Liver (tissue), 9 donors: Measurements from ENCODE around the gene COMMD3. TPM values are rescaled to one million over a fixed set of nuclear protein-coding genes. Genes with fewer than 3 reads are reported as not detected.

Experiments used
- DNase-seq: peaks from one replicate; pipeline ENCODE4 v3.0.0-alpha.2; 2017; ENCODE audit warnings: low spot score
- H3K27ac ChIP-seq, 2 donors: one replicate each; pipeline ENCODE4 v1.7.0; 2013; ENCODE audit warnings: inconsistent platforms in 2 of 2, low read length in 2 of 2, control low read depth in 1 of 2, low read depth in 1 of 2, mild to moderate bottlenecking in 1 of 2
- H3K27me3 ChIP-seq, 4 donors: one replicate each; pipeline versions ENCODE4 v1.6.1 to v1.7.0; 2013; ENCODE audit warnings: low read length in 3 of 4, inconsistent platforms in 1 of 4, mild to moderate bottlenecking in 1 of 4, moderate library complexity in 1 of 4; ENCODE audit not compliant: control insufficient read depth in 4 of 4, insufficient read depth in 4 of 4
- H3K36me3 ChIP-seq, 4 donors: one replicate each; pipeline versions ENCODE4 v1.6.1 to v1.7.0; 2013; ENCODE audit warnings: low read length in 3 of 4, mild to moderate bottlenecking in 3 of 4, low read depth in 1 of 4, moderate library complexity in 1 of 4; ENCODE audit not compliant: control insufficient read depth in 4 of 4, insufficient read depth in 3 of 4
- H3K4me1 ChIP-seq, 4 donors: one replicate each; pipeline versions ENCODE4 v1.6.1 to v1.7.0; 2013; ENCODE audit warnings: low read length in 3 of 4, mild to moderate bottlenecking in 3 of 4, moderate library complexity in 1 of 4; ENCODE audit not compliant: control insufficient read depth in 4 of 4, insufficient read depth in 4 of 4
- H3K4me3 ChIP-seq, 3 donors: one replicate each; pipeline versions ENCODE4 v1.6.1 to v1.7.0; 2013; ENCODE audit warnings: low read length in 3 of 3, control low read depth in 1 of 3, low read depth in 1 of 3, mild to moderate bottlenecking in 1 of 3
- H3K9ac ChIP-seq, 2 donors: one replicate each; pipeline ENCODE4 v1.7.0; 2013; ENCODE audit warnings: low read length in 2 of 2, mild to moderate bottlenecking in 2 of 2, moderate library complexity in 2 of 2, control low read depth in 1 of 2, low read depth in 1 of 2
- H3K9me3 ChIP-seq, 4 donors: one replicate each; pipeline versions ENCODE4 v1.6.1 to v1.7.0; 2013; ENCODE audit warnings: low read length in 3 of 4; ENCODE audit not compliant: control insufficient read depth in 4 of 4
- EGR1 ChIP-seq, 2 donors: IDR thresholded peaks; 2 replicates each; pipeline ENCODE4 v1.6.1; 2016 to 2018; ENCODE audit warnings: antibody characterized with exemption in 2 of 2, low read depth in 2 of 2
- FOXA1 ChIP-seq: IDR thresholded peaks from 2 replicates; pipeline ENCODE4 v1.6.1; 2016; ENCODE audit warnings: antibody characterized with exemption
- FOXA2 ChIP-seq: IDR thresholded peaks from 2 replicates; pipeline ENCODE4 v1.6.1; 2016; ENCODE audit warnings: antibody characterized with exemption
- GABPA ChIP-seq, 2 donors: IDR thresholded peaks in 1 of 2; conservative IDR thresholded peaks in 1 of 2; 2 replicates each; pipeline ENCODE4 v1.6.1; 2016; ENCODE audit warnings: antibody characterized with exemption in 2 of 2, mild to moderate bottlenecking in 1 of 2, moderate library complexity in 1 of 2
- HNF4A ChIP-seq, 2 donors: conservative IDR thresholded peaks; 2 replicates each; pipeline ENCODE4 v1.6.1; 2016; ENCODE audit warnings: antibody characterized with exemption in 2 of 2, mild to moderate bottlenecking in 2 of 2
- HNF4G ChIP-seq: IDR thresholded peaks from 2 replicates; pipeline ENCODE4 v1.6.1; 2016; ENCODE audit warnings: antibody characterized with exemption
- JUND ChIP-seq, 2 donors: IDR thresholded peaks; 2 replicates each; pipeline ENCODE4 v1.6.1; 2016; ENCODE audit warnings: antibody characterized with exemption in 2 of 2
- NR2F2 ChIP-seq: IDR thresholded peaks from 2 replicates; pipeline ENCODE4 v1.6.1; 2016; ENCODE audit warnings: antibody characterized with exemption
- RAD21 ChIP-seq, 2 donors: IDR thresholded peaks; 2 replicates each; pipeline ENCODE4 v1.6.1; 2016; ENCODE audit warnings: antibody characterized with exemption in 2 of 2, mild to moderate bottlenecking in 2 of 2
- RXRA ChIP-seq, 2 donors: IDR thresholded peaks; 2 replicates each; pipeline ENCODE4 v1.6.1; 2017 to 2018; ENCODE audit warnings: antibody characterized with exemption in 2 of 2, mild to moderate bottlenecking in 1 of 2
- SP1 ChIP-seq: IDR thresholded peaks from 2 replicates; pipeline ENCODE4 v1.6.1; 2018; ENCODE audit warnings: antibody characterized with exemption, mild to moderate bottlenecking
- TAF1 ChIP-seq: conservative IDR thresholded peaks from 2 replicates; pipeline ENCODE4 v1.6.1; 2016; ENCODE audit warnings: antibody characterized with exemption, mild to moderate bottlenecking
- YY1 ChIP-seq: IDR thresholded peaks from 2 replicates; pipeline ENCODE4 v1.6.1; 2016; ENCODE audit warnings: antibody characterized with exemption, mild to moderate bottlenecking
- WGBS: extraction: QIAGEN DNeasy Blood & Tissue Kit; methylation state at CpG from one replicate; pipeline ENCODE4 v1.1.7; 2013; 5-methylcytosine and 5-hydroxymethylcytosine counted together
- polyA plus RNA-seq, 2 donors: library from polyadenylated mRNA; stranded (reverse) in 1 of 2; unstranded in 1 of 2; fragments of 200-250 nt in 1 of 2; fragments of >200 nt in 1 of 2; fragmentation: Nextera tagmentation in 1 of 2; extraction: Ambion mirVana in 1 of 2; gene quantifications; one replicate each; pipeline versions ENCODE4 v1.2.1 to v1.2.3, GENCODE V29; 2013 to 2015
- total RNA-seq, 2 donors: library from RNA; depleted of rRNA; stranded (reverse); fragments of >200 nt; gene quantifications; one replicate each; pipeline ENCODE4 v1.2.3, GENCODE V29; 2014
- TF ChIP-seq, protein P1 (sequence below): IDR thresholded peaks from 2 replicates; pipeline ENCODE4 v1.6.1; 2016; ENCODE audit warnings: antibody characterized with exemption
- TF ChIP-seq, protein P2 (sequence below): IDR thresholded peaks from 2 replicates; pipeline ENCODE4 v1.6.1; 2016; ENCODE audit warnings: antibody characterized with exemption, mild to moderate bottlenecking
- TF ChIP-seq, protein P3 (sequence below): IDR thresholded peaks from 2 replicates; pipeline ENCODE4 v1.6.1; 2016; ENCODE audit warnings: antibody characterized with exemption
- TF ChIP-seq, protein P4 (sequence below): IDR thresholded peaks from 2 replicates; pipeline ENCODE4 v1.6.1; 2016; ENCODE audit warnings: antibody characterized with exemption
- TF ChIP-seq, protein P5 (sequence below): fragments of 150-350 bp; IDR thresholded peaks from 2 replicates; pipeline ENCODE4 v1.5.1; 2017; ENCODE audit warnings: improper control_type of control experiment, low read depth, low read length; ENCODE audit not compliant: missing input control
- donor health status: healthy.
- donor health status: healthy.
- donor health status: healthy.
- donor health status: healthy.
- donor health status: healthy.

Gene COMMD3
- total and polyA plus RNA-seq, 4 donors = 18.3 to 62.0 (median 25.8) TPM

DNA sequence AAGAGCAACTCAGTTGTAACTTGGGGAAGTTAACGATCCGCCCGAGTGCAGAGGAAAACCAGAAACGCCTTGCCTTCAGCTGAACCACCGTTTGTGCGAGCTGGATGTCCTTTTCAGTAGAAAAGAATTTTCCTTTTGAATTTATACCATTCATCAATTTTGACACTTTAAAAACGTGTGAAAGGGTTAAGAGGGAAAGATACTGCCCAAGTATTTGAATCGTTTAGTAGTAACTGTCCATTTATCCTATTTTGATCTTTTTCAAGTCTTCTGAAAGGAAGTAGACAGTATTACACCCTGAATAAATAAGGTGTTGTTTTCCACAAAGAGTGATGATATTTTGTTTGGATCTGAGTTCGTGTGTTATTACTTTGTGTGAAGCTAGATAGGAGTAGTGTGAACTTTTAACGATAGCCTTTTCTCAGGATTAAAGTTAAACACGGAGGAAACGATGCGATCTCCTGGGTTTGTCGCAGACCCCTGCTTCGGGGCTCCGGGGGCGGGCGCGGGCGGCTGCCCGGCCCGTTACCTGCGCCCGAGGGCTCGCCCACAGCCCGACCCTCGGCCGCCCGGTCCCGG, 3.9 kb downstream of the COMMD3 start:
- no peak for DNase-seq
- TF ChIP-seq, protein P1, sequence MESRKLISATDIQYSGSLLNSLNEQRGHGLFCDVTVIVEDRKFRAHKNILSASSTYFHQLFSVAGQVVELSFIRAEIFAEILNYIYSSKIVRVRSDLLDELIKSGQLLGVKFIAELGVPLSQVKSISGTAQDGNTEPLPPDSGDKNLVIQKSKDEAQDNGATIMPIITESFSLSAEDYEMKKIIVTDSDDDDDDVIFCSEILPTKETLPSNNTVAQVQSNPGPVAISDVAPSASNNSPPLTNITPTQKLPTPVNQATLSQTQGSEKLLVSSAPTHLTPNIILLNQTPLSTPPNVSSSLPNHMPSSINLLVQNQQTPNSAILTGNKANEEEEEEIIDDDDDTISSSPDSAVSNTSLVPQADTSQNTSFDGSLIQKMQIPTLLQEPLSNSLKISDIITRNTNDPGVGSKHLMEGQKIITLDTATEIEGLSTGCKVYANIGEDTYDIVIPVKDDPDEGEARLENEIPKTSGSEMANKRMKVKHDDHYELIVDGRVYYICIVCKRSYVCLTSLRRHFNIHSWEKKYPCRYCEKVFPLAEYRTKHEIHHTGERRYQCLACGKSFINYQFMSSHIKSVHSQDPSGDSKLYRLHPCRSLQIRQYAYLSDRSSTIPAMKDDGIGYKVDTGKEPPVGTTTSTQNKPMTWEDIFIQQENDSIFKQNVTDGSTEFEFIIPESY = no peak
- TF ChIP-seq, protein P2, sequence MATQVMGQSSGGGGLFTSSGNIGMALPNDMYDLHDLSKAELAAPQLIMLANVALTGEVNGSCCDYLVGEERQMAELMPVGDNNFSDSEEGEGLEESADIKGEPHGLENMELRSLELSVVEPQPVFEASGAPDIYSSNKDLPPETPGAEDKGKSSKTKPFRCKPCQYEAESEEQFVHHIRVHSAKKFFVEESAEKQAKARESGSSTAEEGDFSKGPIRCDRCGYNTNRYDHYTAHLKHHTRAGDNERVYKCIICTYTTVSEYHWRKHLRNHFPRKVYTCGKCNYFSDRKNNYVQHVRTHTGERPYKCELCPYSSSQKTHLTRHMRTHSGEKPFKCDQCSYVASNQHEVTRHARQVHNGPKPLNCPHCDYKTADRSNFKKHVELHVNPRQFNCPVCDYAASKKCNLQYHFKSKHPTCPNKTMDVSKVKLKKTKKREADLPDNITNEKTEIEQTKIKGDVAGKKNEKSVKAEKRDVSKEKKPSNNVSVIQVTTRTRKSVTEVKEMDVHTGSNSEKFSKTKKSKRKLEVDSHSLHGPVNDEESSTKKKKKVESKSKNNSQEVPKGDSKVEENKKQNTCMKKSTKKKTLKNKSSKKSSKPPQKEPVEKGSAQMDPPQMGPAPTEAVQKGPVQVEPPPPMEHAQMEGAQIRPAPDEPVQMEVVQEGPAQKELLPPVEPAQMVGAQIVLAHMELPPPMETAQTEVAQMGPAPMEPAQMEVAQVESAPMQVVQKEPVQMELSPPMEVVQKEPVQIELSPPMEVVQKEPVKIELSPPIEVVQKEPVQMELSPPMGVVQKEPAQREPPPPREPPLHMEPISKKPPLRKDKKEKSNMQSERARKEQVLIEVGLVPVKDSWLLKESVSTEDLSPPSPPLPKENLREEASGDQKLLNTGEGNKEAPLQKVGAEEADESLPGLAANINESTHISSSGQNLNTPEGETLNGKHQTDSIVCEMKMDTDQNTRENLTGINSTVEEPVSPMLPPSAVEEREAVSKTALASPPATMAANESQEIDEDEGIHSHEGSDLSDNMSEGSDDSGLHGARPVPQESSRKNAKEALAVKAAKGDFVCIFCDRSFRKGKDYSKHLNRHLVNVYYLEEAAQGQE = no peak
- TF ChIP-seq RAD21 (IDR thresholded peaks at IDR 0.05) (no peak), FOXA2 (no peak), EGR1 (IDR thresholded peaks at IDR 0.05; ENCODE audit: low read depth in 2 of 2) (no peak), NR2F2 (no peak), GABPA (IDR thresholded peaks at IDR 0.05 in 1 of 2, conservative IDR thresholded peaks at IDR 0.05 in 1 of 2) (no peak), TAF1 (no peak), HNF4A (conservative IDR thresholded peaks at IDR 0.05) (no peak), YY1 (no peak), FOXA1 (no peak), SP1 (no peak), RXRA (IDR thresholded peaks at IDR 0.05) (no peak), HNF4G (no peak), JUND (IDR thresholded peaks at IDR 0.05) (no peak)
- TF ChIP-seq, protein P3, sequence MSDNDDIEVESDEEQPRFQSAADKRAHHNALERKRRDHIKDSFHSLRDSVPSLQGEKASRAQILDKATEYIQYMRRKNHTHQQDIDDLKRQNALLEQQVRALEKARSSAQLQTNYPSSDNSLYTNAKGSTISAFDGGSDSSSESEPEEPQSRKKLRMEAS = no peak
- TF ChIP-seq, protein P4, sequence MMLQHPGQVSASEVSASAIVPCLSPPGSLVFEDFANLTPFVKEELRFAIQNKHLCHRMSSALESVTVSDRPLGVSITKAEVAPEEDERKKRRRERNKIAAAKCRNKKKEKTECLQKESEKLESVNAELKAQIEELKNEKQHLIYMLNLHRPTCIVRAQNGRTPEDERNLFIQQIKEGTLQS = no peak
- TF ChIP-seq, protein P5, sequence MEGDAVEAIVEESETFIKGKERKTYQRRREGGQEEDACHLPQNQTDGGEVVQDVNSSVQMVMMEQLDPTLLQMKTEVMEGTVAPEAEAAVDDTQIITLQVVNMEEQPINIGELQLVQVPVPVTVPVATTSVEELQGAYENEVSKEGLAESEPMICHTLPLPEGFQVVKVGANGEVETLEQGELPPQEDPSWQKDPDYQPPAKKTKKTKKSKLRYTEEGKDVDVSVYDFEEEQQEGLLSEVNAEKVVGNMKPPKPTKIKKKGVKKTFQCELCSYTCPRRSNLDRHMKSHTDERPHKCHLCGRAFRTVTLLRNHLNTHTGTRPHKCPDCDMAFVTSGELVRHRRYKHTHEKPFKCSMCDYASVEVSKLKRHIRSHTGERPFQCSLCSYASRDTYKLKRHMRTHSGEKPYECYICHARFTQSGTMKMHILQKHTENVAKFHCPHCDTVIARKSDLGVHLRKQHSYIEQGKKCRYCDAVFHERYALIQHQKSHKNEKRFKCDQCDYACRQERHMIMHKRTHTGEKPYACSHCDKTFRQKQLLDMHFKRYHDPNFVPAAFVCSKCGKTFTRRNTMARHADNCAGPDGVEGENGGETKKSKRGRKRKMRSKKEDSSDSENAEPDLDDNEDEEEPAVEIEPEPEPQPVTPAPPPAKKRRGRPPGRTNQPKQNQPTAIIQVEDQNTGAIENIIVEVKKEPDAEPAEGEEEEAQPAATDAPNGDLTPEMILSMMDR = no peak
- peak overlapping the region; percentile 63 to 83 for H3K27ac ChIP-seq
- WGBS = 8% methylated on average over 30 of the region's 30 CpGs
- peaks cover 11 to 59% (median 38%) of the 10 kb centered on the region in 4 donors for H3K4me1 ChIP-seq
- H3K36me3 ChIP-seq = no peaks in the 10 kb centered on the region
- H3K9ac ChIP-seq = peak overlapping the region; percentile 84 to 88
- no peaks in the 10 kb centered on the region for H3K27me3 ChIP-seq
- H3K4me3 ChIP-seq = peak overlapping the region; percentile 45 to 100 (median 54)
- H3K9me3 ChIP-seq = no peaks in the 10 kb centered on the region
